GM23248 (cell line): ENCODE measurements around the gene IL2RA.

Source experiments
- EZH2 ChIP-seq: fragments of 200-600 bp; sonication (generic); IDR thresholded peaks from 2 replicates; pipeline ENCODE4 v1.6.1; 2018; ENCODE audit warnings: antibody characterized with exemption, mild to moderate bottlenecking; ENCODE audit not compliant: insufficient read depth, poor library complexity, severe bottlenecking
- EZH2phosphoT487 ChIP-seq: fragments of 200-600 bp; sonication (generic); IDR thresholded peaks from 2 replicates; pipeline ENCODE4 v1.6.1; 2018; ENCODE audit warnings: antibody characterized with exemption, moderate library complexity, mild to moderate bottlenecking, low read depth; ENCODE audit not compliant: insufficient read depth

DNA sequence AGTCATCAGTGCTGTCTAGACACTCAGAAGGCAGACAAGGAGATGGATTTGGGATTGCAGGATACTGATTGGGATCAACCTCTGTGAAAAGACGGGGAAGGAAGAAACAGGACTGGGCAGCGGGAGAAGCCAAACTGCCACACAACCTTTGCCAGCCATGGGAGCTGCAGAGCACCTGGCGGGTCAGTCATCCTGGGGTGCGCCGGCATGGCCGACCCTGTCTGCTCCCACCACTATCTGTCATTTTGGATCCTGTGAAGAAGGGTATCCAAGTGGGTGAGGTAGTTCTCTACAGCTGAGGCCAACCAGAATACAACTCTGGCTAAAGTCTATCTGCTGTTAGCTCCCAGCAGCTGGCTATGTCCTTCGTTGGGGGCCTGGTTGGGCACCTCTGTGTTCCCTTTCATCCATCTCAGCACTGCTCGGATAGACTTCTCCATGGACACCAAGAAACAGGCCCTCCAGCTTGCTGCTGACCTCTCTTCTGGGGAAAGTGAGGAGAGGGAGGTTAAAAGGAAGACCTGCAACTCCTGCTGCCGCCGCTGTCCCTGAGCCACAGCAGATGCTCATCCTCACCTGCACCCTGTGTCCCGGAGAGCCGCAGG lies 15.0 kb upstream of the IL2RA start:
- TF ChIP-seq EZH2 = no peak
- no peak for TF ChIP-seq EZH2phosphoT487
